Panc1 (cell line): ENCODE data around the gene TINAGL1. TPM values are rescaled to one million over a fixed set of nuclear protein-coding genes. Genes with fewer than 3 reads are reported as not detected.

Experiments
- ATAC-seq: fragments of 200-7000 bp; cut with Tn5 transposase; 2 replicates; pipeline ENCODE4 v1.9.1; 2020; ENCODE audit warnings: mild to moderate bottlenecking, moderate library complexity
- BruUV-seq: library from RNA; stranded (reverse); fragments of 400-500 nt; replicated peaks from 2 replicates; lab custom pipeline; 2021; lab: Mats Ljungman, UMichigan
- CTCF ChIA-PET: fragments of 300-600 bp; sonication (Branson Sonifier 250); formaldehyde crosslinking; loops from one replicate; lab custom pipeline; 2022; ENCODE audit warnings: antibody characterized with exemption; lab: Charles Lee
- POLR2A ChIA-PET: fragments of 300-600 bp; sonication (Branson Sonifier 250); formaldehyde crosslinking; loops from one replicate; lab custom pipeline; 2022; ENCODE audit warnings: antibody characterized with exemption; lab: Charles Lee
- DNase-seq: peaks from one replicate; pipeline ENCODE4 v3.0.0-alpha.2; 2010; ENCODE audit warnings: low read depth, low spot score
- H3K27ac ChIP-seq: 2 replicates; pipeline ENCODE4 v1.5.1; 2011; ENCODE audit warnings: mild to moderate bottlenecking, low read length, inconsistent platforms
- H3K27me3 ChIP-seq: fragments of 200-500 bp; sonication (Bioruptor generic); 2 replicates; pipeline ENCODE4 v1.6.0; 2014; ENCODE audit warnings: low read length, inconsistent platforms; ENCODE audit not compliant: control insufficient read depth, insufficient read depth
- H3K36me3 ChIP-seq: fragments of 200-500 bp; sonication (Bioruptor generic); 2 replicates; pipeline ENCODE4 v1.5.1; 2014; ENCODE audit warnings: inconsistent platforms, mild to moderate bottlenecking, low read length, moderate library complexity; ENCODE audit not compliant: control insufficient read depth, insufficient read depth
- H3K4me1 ChIP-seq: 2 replicates; pipeline ENCODE4 v1.5.1; 2011; ENCODE audit warnings: inconsistent platforms, mild to moderate bottlenecking, low read length, moderate library complexity; ENCODE audit not compliant: control insufficient read depth, insufficient read depth
- H3K4me3 ChIP-seq, 2 experiments: 2 replicates each; pipeline ENCODE4 v1.5.1; 2011 to 2012; ENCODE audit warnings: low read depth in 2 of 2, low read length in 2 of 2, mild to moderate bottlenecking in 2 of 2, inconsistent platforms in 1 of 2, moderate library complexity in 1 of 2
- H3K9me3 ChIP-seq: fragments of 200-500 bp; sonication (Bioruptor generic); 2 replicates; pipeline ENCODE4 v1.5.1; 2014; ENCODE audit warnings: low read depth, mild to moderate bottlenecking, inconsistent platforms, low read length, moderate library complexity; ENCODE audit not compliant: control insufficient read depth, insufficient read depth
- POLR2AphosphoS5 ChIP-seq: IDR thresholded peaks from 2 replicates; pipeline ENCODE4 v1.6.1; 2012; ENCODE audit warnings: mild to moderate bottlenecking, low read depth, low read length, moderate library complexity
- SIN3A ChIP-seq: IDR thresholded peaks from 2 replicates; pipeline ENCODE4 v1.6.1; 2012; ENCODE audit warnings: low read depth, mild to moderate bottlenecking, low read length, moderate library complexity, borderline replicate concordance; ENCODE audit not compliant: insufficient read depth
- TCF7L2 ChIP-seq: IDR thresholded peaks from 2 replicates; pipeline ENCODE4 v1.6.1; 2011; ENCODE audit warnings: mild to moderate bottlenecking, low read depth, low read length, inconsistent platforms
- in situ Hi-C: cut with HindIII; loops from 2 replicates; pipeline ENCODE4 v1.10.0; 2016; ENCODE audit warnings: low sequenced_read_pairs, low pct_unique_long_range_greater_than_20kb
- intact Hi-C: fragments of 100-400 bp; cut with micrococcal nuclease; formaldehyde crosslinking; loops from one replicate; pipeline ENCODE4 v1.10.0; 2022; ENCODE audit not compliant: unreplicated experiment
- total RNA-seq: library from RNA; stranded (reverse); gene quantifications from one replicate; pipeline ENCODE4 v1.2.1, GENCODE V29; 2021; ENCODE audit not compliant: unreplicated experiment
- TF ChIP-seq, protein P1 (sequence below): fragments of 450-650 bp; IDR thresholded peaks from 2 replicates; pipeline ENCODE4 v1.5.1; 2017; ENCODE audit warnings: mild to moderate bottlenecking
- TF ChIP-seq, protein P2 (sequence below), 2 experiments: IDR thresholded peaks; 2 replicates each; pipeline ENCODE4 v1.6.1; 2011 to 2012; ENCODE audit warnings: low read depth in 2 of 2, control low read depth in 1 of 2, low read length in 1 of 2, mild to moderate bottlenecking in 1 of 2, moderate library complexity in 1 of 2; ENCODE audit not compliant: insufficient read depth in 1 of 2

Gene TINAGL1
- total RNA-seq, 1 experiment from 2014 or later, result 6.1 TPM

DNA sequence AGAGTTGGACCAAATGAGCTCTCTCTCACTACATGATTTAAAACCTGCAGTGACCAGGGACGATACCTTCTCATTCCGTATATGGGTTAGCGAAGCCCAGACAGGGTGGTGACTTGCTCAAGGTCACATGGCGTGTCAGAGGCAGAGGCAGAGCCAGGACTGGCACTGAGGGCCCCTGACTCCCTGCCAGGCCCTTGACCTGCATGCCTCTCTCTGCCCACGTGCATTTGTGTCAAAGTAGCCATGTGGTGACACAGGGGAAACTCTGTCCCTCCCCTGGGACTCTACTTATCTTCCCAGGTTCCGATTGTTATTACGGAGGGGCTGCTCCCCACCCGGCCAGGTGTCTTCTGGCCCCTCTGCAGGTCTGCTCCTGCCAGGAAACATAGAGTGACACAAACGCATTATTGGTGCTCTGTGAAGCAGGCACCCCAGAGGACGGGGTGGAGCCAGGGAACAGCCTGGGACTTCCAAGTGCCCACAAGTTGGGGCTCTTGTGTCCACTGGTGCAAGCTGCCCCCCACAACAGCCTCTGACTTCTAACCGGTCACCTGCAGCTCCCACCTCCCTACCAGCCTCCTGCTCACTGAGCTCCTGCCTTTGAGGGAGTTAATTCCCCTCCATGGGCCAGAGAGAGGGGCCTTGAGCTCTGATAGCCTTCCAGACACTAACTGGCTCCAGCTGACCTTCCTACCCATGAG, 7.3 kb upstream of the TINAGL1 start:
- Histone ChIP-seq H3K4me3 (no peak overlapping the region), H3K9me3 (no peaks in the 10 kb centered on the region)
- in situ Hi-C loops, result no loop called here

DNA sequence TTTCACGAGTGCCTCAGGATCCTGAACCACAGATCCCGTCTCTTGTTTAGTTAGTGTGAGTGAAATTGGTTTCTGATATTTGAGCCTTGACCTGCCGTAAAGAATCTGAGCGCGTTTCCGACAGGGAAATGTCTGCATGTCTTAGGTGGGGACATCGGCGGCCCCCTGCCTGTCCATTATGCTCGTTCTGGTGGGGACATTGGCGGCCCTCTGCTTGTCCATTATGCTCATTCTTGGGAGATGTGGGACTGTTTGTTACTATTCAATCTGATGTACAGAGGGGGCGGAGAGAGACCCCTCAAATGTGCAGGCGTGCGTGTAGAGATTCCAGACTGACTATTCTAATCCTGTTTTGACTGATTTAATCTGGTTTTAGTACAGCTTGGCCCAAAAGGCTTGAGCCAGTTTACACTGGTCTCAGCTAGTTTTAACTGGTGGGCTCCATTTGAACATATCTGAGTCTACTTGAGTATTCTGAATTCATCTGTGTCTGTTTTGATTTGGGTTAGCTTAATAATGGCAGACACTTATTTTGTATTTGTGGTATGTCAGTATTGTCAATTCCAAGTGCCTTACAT, 6.6 kb upstream of the TINAGL1 start:
- Histone ChIP-seq H3K4me3 (no peak overlapping the region), H3K9me3 (no peaks in the 10 kb centered on the region), H3K27ac (no peak overlapping the region), H3K4me1 (peaks cover 12% of the 10 kb centered on the region), H3K36me3 (no peaks in the 10 kb centered on the region), H3K27me3 (no peaks in the 10 kb centered on the region)
- DNase-seq (no peak), ATAC-seq (no peak)
- TF ChIP-seq TCF7L2, result no peak
- TF ChIP-seq, protein P1, sequence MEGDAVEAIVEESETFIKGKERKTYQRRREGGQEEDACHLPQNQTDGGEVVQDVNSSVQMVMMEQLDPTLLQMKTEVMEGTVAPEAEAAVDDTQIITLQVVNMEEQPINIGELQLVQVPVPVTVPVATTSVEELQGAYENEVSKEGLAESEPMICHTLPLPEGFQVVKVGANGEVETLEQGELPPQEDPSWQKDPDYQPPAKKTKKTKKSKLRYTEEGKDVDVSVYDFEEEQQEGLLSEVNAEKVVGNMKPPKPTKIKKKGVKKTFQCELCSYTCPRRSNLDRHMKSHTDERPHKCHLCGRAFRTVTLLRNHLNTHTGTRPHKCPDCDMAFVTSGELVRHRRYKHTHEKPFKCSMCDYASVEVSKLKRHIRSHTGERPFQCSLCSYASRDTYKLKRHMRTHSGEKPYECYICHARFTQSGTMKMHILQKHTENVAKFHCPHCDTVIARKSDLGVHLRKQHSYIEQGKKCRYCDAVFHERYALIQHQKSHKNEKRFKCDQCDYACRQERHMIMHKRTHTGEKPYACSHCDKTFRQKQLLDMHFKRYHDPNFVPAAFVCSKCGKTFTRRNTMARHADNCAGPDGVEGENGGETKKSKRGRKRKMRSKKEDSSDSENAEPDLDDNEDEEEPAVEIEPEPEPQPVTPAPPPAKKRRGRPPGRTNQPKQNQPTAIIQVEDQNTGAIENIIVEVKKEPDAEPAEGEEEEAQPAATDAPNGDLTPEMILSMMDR, result no peak
- no TSS peak for BruUV-seq
- POLR2A ChIA-PET, result interaction anchor here (1.3 kb wide), 1 partner anchor 65 kb away, joined by 5 read pairs; no protein-coding TSS in a partner anchor
- in situ Hi-C loops, result no loop called here
- intact Hi-C loops, result loop anchor here (10.0 kb wide), 1 partner anchor 215 kb away; no protein-coding TSS in a partner anchor
- CTCF ChIA-PET, result interaction anchor here (1.4 kb wide), 1 partner anchor 19 kb away, joined by 3 read pairs; no protein-coding TSS in a partner anchor

More for the DNA sequence above, 7.3 kb upstream of the TINAGL1 start:
- POLR2A ChIA-PET, result no interaction called here
- TF ChIP-seq SIN3A, result no peak
- TF ChIP-seq POLR2AphosphoS5, result no peak
- TF ChIP-seq, protein P1, result no peak
- TF ChIP-seq TCF7L2, result no peak
- TF ChIP-seq, protein P2, sequence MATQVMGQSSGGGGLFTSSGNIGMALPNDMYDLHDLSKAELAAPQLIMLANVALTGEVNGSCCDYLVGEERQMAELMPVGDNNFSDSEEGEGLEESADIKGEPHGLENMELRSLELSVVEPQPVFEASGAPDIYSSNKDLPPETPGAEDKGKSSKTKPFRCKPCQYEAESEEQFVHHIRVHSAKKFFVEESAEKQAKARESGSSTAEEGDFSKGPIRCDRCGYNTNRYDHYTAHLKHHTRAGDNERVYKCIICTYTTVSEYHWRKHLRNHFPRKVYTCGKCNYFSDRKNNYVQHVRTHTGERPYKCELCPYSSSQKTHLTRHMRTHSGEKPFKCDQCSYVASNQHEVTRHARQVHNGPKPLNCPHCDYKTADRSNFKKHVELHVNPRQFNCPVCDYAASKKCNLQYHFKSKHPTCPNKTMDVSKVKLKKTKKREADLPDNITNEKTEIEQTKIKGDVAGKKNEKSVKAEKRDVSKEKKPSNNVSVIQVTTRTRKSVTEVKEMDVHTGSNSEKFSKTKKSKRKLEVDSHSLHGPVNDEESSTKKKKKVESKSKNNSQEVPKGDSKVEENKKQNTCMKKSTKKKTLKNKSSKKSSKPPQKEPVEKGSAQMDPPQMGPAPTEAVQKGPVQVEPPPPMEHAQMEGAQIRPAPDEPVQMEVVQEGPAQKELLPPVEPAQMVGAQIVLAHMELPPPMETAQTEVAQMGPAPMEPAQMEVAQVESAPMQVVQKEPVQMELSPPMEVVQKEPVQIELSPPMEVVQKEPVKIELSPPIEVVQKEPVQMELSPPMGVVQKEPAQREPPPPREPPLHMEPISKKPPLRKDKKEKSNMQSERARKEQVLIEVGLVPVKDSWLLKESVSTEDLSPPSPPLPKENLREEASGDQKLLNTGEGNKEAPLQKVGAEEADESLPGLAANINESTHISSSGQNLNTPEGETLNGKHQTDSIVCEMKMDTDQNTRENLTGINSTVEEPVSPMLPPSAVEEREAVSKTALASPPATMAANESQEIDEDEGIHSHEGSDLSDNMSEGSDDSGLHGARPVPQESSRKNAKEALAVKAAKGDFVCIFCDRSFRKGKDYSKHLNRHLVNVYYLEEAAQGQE (IDR thresholded peaks at IDR 0.05; ENCODE audit: insufficient read depth in 1 of 2, low read depth in 2 of 2, low read length in 1 of 2), result no peak
- no TSS peak for BruUV-seq
- H3K36me3 ChIP-seq, result no peaks in the 10 kb centered on the region
- intact Hi-C loops, result loop anchor here (10.0 kb wide), 1 partner anchor 216 kb away; no protein-coding TSS in a partner anchor
- ATAC-seq, result no peak
- no peak for DNase-seq
- no peak overlapping the region; the same call in 1 of the 2 replicates for H3K27ac ChIP-seq
- CTCF ChIA-PET, result interaction anchor here (0.5 to 1.4 kb wide), 3 partner anchors 20 to 88 kb away, joined by 3 to 5 read pairs (median 4); no protein-coding TSS in a partner anchor
- H3K27me3 ChIP-seq, result no peaks in the 10 kb centered on the region
- H3K4me1 ChIP-seq, result peaks cover 8% of the 10 kb centered on the region
